ENCODE results near the gene SMC3. TPM values are rescaled to one million over a fixed set of nuclear protein-coding genes. Genes with fewer than 3 reads are reported as not detected.

SMC3 gene
- polyA plus RNA-seq, 1 of the 3 experiments (the other 2 are of a cell fraction): 10.1 TPM

DNA sequence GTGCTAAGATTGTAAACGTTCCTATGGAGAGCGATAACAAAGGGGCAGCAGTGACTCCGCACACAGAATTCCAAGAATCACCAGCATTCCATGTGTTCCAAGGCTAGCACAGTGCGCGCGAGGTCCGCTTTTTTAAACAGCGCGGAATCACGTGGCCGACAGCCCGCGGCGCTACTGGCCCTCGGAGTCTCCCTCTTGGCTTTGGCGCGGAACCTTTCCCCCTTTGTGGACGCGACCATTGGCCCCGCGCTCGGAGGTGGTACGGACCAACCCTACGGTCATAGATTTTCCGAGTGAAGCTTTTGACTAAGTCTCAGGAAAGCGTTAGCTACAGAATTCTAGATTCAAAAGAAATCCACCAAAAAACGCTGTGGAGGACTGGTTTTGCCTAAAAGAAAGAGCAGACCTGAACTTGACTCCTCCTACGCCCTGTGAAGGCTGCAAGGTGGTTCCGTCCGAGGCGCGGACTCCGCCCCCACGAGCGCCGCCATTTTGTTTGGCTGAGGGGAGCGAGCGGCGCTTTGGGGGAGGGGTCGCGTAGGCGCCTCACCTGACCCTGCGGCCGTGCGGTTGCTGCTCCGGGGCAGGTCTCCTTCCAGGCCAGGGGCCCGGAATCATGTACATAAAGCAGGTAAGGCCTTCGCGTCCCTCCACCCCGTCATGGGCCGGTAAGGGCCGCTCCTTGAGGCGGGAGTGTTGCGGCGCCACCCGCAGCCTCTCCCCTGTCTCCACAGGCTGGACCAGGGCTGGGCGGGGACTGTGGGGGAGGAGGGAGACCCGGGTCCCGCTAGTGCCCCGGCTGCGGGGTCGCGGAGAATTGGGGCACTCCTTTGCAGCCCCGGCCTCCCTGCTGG lies at the start of gene SMC3 (continued):
- TF ChIP-seq, protein P1, sequence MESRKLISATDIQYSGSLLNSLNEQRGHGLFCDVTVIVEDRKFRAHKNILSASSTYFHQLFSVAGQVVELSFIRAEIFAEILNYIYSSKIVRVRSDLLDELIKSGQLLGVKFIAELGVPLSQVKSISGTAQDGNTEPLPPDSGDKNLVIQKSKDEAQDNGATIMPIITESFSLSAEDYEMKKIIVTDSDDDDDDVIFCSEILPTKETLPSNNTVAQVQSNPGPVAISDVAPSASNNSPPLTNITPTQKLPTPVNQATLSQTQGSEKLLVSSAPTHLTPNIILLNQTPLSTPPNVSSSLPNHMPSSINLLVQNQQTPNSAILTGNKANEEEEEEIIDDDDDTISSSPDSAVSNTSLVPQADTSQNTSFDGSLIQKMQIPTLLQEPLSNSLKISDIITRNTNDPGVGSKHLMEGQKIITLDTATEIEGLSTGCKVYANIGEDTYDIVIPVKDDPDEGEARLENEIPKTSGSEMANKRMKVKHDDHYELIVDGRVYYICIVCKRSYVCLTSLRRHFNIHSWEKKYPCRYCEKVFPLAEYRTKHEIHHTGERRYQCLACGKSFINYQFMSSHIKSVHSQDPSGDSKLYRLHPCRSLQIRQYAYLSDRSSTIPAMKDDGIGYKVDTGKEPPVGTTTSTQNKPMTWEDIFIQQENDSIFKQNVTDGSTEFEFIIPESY (IDR thresholded peaks at IDR 0.05; ENCODE audit: borderline replicate concordance, low read depth): peak; percentile 35; the same call in 1 of the 2 replicates
- TF ChIP-seq SIN3A (IDR thresholded peaks at IDR 0.05; ENCODE audit: borderline replicate concordance, low read depth, low read length) (peak; percentile 20; the same call in 1 of the 2 replicates), EP300 (IDR thresholded peaks at IDR 0.05; ENCODE audit: borderline replicate concordance in 1 of 2, low read depth in 1 of 2, low read length in 1 of 2) (peak in 1 of 2 experiments; percentile 26; a peak in 1 of 4 replicates), NRF1 (IDR thresholded peaks at IDR 0.05; ENCODE audit: low read depth, low read length) (no peak), TEAD4 (IDR thresholded peaks at IDR 0.05; ENCODE audit: borderline replicate concordance, insufficient read depth) (peak; percentile 74; the same call in 1 of the 2 replicates)

DNA sequence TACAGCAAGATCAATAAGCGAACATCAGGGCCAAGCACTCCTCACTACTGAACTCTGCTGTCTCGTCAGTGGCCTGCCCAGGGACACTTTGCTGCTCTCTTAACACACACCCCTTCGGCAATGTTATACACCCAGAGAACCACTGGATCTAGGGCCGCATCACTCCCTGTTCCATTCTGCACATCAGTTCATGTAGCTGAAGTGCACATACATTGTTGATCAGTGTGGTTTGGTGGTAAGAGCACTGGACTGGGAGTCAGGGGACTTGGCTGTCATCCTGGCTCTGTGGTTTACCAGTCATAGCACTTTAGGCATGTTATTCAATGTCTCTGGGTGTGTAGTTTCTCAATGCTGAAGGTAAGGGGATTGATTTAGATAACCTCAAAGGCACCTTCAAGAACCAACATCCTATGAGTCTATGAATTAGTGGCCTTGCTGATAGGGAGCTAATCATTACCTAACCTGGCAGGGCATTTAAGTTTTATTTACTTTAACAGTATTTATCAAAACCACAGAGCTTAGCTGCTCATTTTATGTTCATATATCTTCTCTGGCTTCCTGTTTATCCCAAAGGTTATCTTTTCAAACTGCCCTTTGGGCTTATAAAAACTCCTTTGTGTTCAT lies 45.0 kb upstream of the SMC3 start:
- ChIA-PET CTCF (no interaction called here), POLR2A (no interaction called here)
- DNase-seq: no peak
- Histone ChIP-seq H3K79me2 (ENCODE audit: insufficient read depth) (no peaks in the 10 kb centered on the region; the same call in 1 of the 2 replicates), H3K9me2 (no peaks in the 10 kb centered on the region), H2AFZ (ENCODE audit: low read depth) (no peak overlapping the region), H3K4me2 (no peak overlapping the region), H3K4me3 (ENCODE audit: low read depth in 2 of 2, low read length in 1 of 2) (no peak overlapping the region), H3K9me3 (no peaks in the 10 kb centered on the region), H4K20me1 (ENCODE audit: insufficient read depth) (no peaks in the 10 kb centered on the region), H3K27ac (ENCODE audit: low read depth in 2 of 2, low read length in 1 of 2) (no peak overlapping the region), H3K36me3 (replicated peaks in 1 of 2; ENCODE audit: control insufficient read depth in 1 of 2, insufficient read depth in 2 of 2, low read length in 1 of 2) (no peaks in the 10 kb centered on the region), H3F3A (replicated peaks; ENCODE audit: insufficient read depth) (peaks cover 17% of the 10 kb centered on the region), H3K27me3 (ENCODE audit: insufficient read depth) (no peaks in the 10 kb centered on the region), H3K9ac (no peak overlapping the region), H3K4me1 (ENCODE audit: control insufficient read depth in 1 of 2, insufficient read depth in 2 of 2, low read depth in 1 of 2, low read length in 1 of 2) (peaks cover 8 to 26% of the 10 kb centered on the region in 2 experiments; a peak in 3 of 4 replicates)
- WGBS (ENCODE audit: low lambda C conversion rate): 79% methylated on average over 4 of the region's 4 CpGs
- TF ChIP-seq, protein P2, sequence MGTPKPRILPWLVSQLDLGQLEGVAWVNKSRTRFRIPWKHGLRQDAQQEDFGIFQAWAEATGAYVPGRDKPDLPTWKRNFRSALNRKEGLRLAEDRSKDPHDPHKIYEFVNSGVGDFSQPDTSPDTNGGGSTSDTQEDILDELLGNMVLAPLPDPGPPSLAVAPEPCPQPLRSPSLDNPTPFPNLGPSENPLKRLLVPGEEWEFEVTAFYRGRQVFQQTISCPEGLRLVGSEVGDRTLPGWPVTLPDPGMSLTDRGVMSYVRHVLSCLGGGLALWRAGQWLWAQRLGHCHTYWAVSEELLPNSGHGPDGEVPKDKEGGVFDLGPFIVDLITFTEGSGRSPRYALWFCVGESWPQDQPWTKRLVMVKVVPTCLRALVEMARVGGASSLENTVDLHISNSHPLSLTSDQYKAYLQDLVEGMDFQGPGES (IDR thresholded peaks at IDR 0.05; ENCODE audit: low read depth, low read length): no peak

DNA sequence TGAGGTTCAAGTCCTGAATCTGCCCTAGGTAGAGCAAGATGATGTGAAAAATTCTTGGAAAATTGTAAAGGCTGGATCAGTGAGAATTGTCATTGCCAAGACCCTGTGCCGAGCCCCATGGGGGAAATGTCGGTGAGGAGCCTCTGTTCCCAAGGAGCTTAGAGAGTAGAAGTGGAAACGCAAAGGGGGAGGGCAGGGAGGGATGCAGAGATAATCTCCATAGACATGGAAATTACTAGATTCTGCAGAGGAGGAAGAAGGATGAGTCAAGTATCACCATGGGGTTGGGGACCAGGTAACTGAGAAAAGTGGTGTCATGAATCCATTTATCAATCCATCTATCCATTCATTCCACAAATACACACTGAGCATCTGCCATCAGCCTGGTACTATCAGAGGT lies 43.8 kb upstream of the SMC3 start:
- Histone ChIP-seq H3K27ac (ENCODE audit: low read depth in 2 of 2, low read length in 1 of 2) (no peak overlapping the region), H3K4me3 (ENCODE audit: low read depth in 2 of 2, low read length in 1 of 2) (no peak overlapping the region), H3F3A (replicated peaks; ENCODE audit: insufficient read depth) (peaks cover 28% of the 10 kb centered on the region), H3K9ac (no peak overlapping the region), H3K9me3 (no peaks in the 10 kb centered on the region), H3K4me1 (ENCODE audit: control insufficient read depth in 1 of 2, insufficient read depth in 2 of 2, low read depth in 1 of 2, low read length in 1 of 2) (peaks cover 8 to 38% of the 10 kb centered on the region in 2 experiments; a peak in 3 of 4 replicates), H4K20me1 (ENCODE audit: insufficient read depth) (no peaks in the 10 kb centered on the region), H3K27me3 (ENCODE audit: insufficient read depth) (no peaks in the 10 kb centered on the region), H3K4me2 (no peak overlapping the region), H3K79me2 (ENCODE audit: insufficient read depth) (no peaks in the 10 kb centered on the region; the same call in 1 of the 2 replicates), H2AFZ (ENCODE audit: low read depth) (no peak overlapping the region), H3K36me3 (replicated peaks in 1 of 2; ENCODE audit: control insufficient read depth in 1 of 2, insufficient read depth in 2 of 2, low read length in 1 of 2) (no peaks in the 10 kb centered on the region), H3K9me2 (no peaks in the 10 kb centered on the region)
- no peak for TF ChIP-seq TCF12 (IDR thresholded peaks at IDR 0.05)
- TF ChIP-seq ELF1 (IDR thresholded peaks at IDR 0.05): no peak
- TF ChIP-seq, protein P2 (IDR thresholded peaks at IDR 0.05; ENCODE audit: low read depth, low read length): no peak
- no peak for TF ChIP-seq MEF2A (IDR thresholded peaks at IDR 0.05; ENCODE audit: borderline replicate concordance, low read depth)
- no peak for TF ChIP-seq RFX5 (IDR thresholded peaks at IDR 0.05; ENCODE audit: low read length)
- no peak for TF ChIP-seq MAX (IDR thresholded peaks at IDR 0.05; ENCODE audit: low read depth)
- no peak for TF ChIP-seq RXRA (IDR thresholded peaks at IDR 0.05; ENCODE audit: borderline replicate concordance, low read depth)
- no peak for TF ChIP-seq USF1 (IDR thresholded peaks at IDR 0.05; ENCODE audit: borderline replicate concordance, low read depth)
- no peak for TF ChIP-seq NRF1 (IDR thresholded peaks at IDR 0.05; ENCODE audit: low read depth, low read length)
- no peak for TF ChIP-seq FOSL2 (IDR thresholded peaks at IDR 0.05; ENCODE audit: borderline replicate concordance, low read depth)
- TF ChIP-seq GABPA (IDR thresholded peaks at IDR 0.05; ENCODE audit: low read depth): no peak
- no peak for TF ChIP-seq SMC3 (IDR thresholded peaks at IDR 0.05; ENCODE audit: low read depth, low read length)
- ChIA-PET POLR2A (no interaction called here), CTCF (interaction anchor here (1.0 to 1.4 kb wide), 2 partner anchors 26 to 170 kb away, joined by 3 read pairs; no protein-coding TSS in a partner anchor)
- DNase-seq: no peak
- WGBS (ENCODE audit: low lambda C conversion rate): 92% methylated on average over 3 of the region's 3 CpGs

Data from SK-N-SH (cell line).